ENCODE measurements around the gene CROCC. TPM values are rescaled to one million over a fixed set of nuclear protein-coding genes. Genes with fewer than 3 reads are reported as not detected.
A peak's percentile ranks its signal among the peaks of the same experiment; 100 is the strongest.

Gene CROCC
- total RNA-seq, 1 donor from 2014 or later: 40.1 TPM

DNA sequence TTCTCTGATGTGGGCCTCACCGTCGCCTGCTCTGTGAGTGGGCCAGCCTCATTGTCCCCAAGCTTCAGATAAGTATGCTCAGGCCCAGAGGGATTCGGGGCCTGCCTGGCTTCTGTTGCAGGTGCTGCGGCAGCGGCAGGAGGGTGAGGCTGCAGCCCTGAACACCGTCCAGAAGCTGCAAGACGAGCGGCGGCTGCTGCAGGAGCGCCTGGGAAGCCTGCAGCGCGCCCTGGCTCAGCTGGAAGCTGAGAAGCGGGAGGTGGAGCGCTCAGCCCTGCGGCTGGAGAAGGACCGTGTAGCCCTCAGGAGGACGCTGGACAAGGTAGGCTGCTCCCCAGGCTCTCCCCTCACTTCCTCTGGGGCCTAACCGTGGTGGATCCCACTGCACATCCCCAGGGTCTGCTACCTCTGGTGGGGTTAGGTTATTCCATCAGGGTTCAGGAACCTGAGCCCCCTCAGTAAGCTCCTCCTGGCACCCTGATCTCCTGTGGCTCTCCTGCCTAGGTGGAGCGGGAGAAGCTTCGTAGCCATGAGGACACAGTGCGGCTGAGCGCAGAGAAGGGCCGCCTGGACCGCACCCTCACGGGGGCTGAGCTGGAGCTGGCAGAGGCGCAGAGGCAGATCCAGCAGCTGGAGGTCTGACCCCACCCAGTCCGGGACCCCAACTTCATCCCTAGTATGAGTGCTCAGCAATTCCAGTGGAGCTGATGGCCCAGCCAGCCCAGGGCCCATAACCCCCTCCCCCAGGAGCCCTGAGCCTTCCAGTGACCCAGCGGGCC, 48.6 kb downstream of the CROCC start:
- Mint-ChIP-seq H3K4me1 (ENCODE audit: unreplicated experiment) (peaks cover 11% of the 10 kb centered on the region), H3K36me3 (peaks cover 2% of the 10 kb centered on the region), H3K27me3 (no peaks in the 10 kb centered on the region), H3K27ac (peak overlapping the region; percentile 4), H3K9me3 (no peaks in the 10 kb centered on the region), H3K4me3 (no peak overlapping the region)
- TF ChIP-seq, protein P1, sequence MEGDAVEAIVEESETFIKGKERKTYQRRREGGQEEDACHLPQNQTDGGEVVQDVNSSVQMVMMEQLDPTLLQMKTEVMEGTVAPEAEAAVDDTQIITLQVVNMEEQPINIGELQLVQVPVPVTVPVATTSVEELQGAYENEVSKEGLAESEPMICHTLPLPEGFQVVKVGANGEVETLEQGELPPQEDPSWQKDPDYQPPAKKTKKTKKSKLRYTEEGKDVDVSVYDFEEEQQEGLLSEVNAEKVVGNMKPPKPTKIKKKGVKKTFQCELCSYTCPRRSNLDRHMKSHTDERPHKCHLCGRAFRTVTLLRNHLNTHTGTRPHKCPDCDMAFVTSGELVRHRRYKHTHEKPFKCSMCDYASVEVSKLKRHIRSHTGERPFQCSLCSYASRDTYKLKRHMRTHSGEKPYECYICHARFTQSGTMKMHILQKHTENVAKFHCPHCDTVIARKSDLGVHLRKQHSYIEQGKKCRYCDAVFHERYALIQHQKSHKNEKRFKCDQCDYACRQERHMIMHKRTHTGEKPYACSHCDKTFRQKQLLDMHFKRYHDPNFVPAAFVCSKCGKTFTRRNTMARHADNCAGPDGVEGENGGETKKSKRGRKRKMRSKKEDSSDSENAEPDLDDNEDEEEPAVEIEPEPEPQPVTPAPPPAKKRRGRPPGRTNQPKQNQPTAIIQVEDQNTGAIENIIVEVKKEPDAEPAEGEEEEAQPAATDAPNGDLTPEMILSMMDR (conservative IDR thresholded peaks at IDR 0.05): no peak
- DNase-seq (ENCODE audit: extremely low spot score, unreplicated experiment): no peak

DNA sequence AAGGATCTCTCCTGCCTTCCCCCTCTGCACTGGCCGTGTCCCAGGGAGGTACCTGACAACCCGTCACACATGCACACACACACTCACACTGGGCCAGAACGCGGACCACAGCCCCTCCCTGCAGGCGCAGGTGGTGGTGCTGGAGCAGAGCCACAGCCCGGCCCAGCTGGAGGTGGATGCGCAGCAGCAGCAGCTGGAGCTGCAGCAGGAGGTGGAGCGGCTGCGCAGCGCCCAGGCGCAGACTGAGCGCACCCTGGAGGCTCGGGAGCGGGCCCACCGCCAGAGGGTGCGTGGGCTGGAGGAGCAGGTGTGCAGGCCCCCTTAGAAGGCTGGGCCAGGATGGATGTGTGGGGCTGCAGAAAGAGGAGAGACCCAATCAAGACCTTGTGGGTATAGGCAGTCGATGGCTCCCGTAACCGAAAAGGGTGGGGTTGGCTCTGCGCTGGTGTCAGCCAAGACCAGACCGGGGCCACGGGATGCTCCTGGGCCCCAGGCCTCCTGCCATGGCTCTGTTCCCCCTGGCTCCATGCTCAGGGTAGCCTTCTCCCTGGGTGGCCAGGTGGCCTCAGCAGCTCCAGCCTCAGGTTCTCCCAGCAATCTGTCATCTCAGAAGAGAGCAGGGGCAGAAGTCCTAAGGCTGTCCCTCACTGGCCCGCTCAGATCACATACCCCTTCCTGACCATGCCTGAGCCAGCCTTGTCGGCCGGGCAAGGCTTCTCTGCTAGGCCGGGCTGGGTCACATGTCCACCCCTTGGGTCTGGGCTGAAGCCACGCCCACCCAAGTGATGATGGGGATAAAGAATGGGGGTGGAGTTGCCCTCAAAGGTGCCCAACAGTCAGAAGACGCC, 49.8 kb downstream of the CROCC start:
- Mint-ChIP-seq H3K36me3 (no peaks in the 10 kb centered on the region), H3K4me1 (ENCODE audit: unreplicated experiment) (peaks cover 18% of the 10 kb centered on the region), H3K27me3 (no peaks in the 10 kb centered on the region), H3K27ac (no peak overlapping the region), H3K9me3 (no peaks in the 10 kb centered on the region), H3K4me3 (no peak overlapping the region)
- TF ChIP-seq, protein P1 (conservative IDR thresholded peaks at IDR 0.05): no peak
- DNase-seq (ENCODE audit: extremely low spot score, unreplicated experiment): no peak

DNA sequence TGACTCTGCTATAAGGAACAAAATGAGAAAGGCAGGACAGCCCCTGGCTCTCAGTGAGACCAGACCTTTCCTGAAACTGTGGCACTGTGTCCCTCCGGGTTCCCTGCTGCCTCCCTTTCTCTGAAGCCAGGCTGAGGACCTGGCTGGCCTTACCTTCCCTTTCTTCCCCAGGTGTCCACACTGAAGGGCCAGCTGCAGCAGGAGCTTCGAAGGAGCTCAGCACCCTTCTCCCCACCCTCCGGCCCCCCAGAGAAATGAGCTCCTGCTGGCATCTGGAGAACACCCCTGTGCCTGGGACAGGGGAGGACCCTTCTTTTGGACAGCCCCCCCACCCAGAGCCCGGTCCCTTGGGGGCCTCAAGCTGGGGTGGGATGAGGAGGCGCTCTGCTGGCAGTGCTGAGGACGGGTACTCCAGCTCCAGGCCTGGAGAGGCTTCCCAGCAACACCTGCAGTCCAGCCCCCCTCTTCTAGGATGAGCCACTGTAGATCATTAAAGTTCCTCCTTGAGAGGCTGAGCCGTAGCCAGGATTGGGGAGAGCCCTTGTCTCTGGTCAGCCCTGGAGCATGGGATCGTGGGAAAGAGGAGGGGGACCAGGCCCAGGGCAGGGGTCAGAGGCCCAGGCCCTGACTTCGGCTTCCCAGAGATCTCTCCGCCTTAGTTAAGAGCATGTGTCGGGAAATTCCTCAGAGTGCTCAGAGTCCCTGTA, 50.6 kb downstream of the CROCC start:
- H3K36me3 Mint-ChIP-seq: no peaks in the 10 kb centered on the region
- no peak overlapping the region for H3K4me3 Mint-ChIP-seq
- peaks cover 21% of the 10 kb centered on the region for H3K4me1 Mint-ChIP-seq (ENCODE audit: unreplicated experiment)
- H3K27me3 Mint-ChIP-seq: no peaks in the 10 kb centered on the region
- H3K27ac Mint-ChIP-seq: peak overlapping the region; percentile 43
- no peak for DNase-seq (ENCODE audit: extremely low spot score, unreplicated experiment)
- H3K9me3 Mint-ChIP-seq: no peaks in the 10 kb centered on the region
- TF ChIP-seq, protein P1 (conservative IDR thresholded peaks at IDR 0.05): no peak

DNA sequence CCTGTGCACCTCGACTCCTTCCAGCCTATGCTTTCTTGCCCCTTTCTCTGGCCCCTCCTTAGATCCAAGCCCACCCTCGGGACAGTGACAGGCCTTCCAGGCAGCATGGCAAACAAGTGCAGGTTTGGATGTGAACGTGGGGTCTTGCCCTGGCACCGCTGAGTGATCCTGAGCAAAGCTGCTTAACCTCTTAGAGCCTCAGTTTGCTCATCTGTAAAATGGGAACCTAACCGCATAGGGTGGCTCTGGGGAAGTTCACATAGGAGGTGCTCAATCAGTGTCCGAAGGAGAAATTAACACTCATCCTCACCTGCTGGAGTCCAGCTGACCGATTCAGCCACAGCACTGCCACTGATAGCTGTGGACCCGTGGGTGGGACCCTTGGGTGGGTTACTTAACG, 51.5 kb downstream of the CROCC start:
- Mint-ChIP-seq H3K27me3 (no peaks in the 10 kb centered on the region), H3K4me3 (no peak overlapping the region), H3K27ac (no peak overlapping the region), H3K9me3 (no peaks in the 10 kb centered on the region), H3K4me1 (ENCODE audit: unreplicated experiment) (peaks cover 26% of the 10 kb centered on the region), H3K36me3 (no peaks in the 10 kb centered on the region)
- TF ChIP-seq, protein P1 (conservative IDR thresholded peaks at IDR 0.05): no peak
- no peak for DNase-seq (ENCODE audit: extremely low spot score, unreplicated experiment)

DNA sequence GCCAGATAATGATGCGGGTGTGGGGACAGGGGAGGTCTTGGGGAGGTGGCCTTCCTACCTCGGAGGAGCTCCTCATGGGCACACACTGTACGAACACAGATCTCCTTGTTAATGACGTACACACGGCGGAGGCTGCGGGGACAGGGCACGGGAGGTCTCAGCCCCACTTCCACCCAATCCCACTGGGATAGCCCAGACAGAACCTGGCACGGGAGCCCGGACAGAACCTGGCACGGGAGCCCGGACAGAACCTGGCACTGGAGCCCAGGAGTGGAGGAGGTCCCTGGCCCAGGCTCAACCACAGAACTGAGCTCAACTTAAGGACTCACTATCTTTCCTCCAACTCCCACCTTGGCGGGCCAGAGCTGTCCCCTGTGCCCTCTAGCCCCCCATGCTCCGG, 53.5 kb downstream of the CROCC start:
- no peak overlapping the region for H3K27ac Mint-ChIP-seq
- H3K27me3 Mint-ChIP-seq: no peaks in the 10 kb centered on the region
- no peak overlapping the region for H3K4me3 Mint-ChIP-seq
- no peaks in the 10 kb centered on the region for H3K9me3 Mint-ChIP-seq
- TF ChIP-seq, protein P1 (conservative IDR thresholded peaks at IDR 0.05): no peak
- peaks cover 26% of the 10 kb centered on the region for H3K4me1 Mint-ChIP-seq (ENCODE audit: unreplicated experiment)
- H3K36me3 Mint-ChIP-seq: no peaks in the 10 kb centered on the region
- no peak for DNase-seq (ENCODE audit: extremely low spot score, unreplicated experiment)

All from type B pancreatic cell (in vitro differentiated cells).